Retina (tissue), 1 donor: Measurements from ENCODE around the gene MESP1.
A peak's percentile ranks its signal among the peaks of the same experiment; 100 is the strongest.
"Not testable (repeated sequence)": the region's sequence is repeated elsewhere in the genome, so short reads cannot be mapped to it uniquely, and the experiment has no call there.

Source experiments
- DNase-seq: peaks from one replicate; pipeline ENCODE4 v3.0.0-alpha.2; 2016

The MESP1 gene, protein sequence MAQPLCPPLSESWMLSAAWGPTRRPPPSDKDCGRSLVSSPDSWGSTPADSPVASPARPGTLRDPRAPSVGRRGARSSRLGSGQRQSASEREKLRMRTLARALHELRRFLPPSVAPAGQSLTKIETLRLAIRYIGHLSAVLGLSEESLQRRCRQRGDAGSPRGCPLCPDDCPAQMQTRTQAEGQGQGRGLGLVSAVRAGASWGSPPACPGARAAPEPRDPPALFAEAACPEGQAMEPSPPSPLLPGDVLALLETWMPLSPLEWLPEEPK

DNA sequence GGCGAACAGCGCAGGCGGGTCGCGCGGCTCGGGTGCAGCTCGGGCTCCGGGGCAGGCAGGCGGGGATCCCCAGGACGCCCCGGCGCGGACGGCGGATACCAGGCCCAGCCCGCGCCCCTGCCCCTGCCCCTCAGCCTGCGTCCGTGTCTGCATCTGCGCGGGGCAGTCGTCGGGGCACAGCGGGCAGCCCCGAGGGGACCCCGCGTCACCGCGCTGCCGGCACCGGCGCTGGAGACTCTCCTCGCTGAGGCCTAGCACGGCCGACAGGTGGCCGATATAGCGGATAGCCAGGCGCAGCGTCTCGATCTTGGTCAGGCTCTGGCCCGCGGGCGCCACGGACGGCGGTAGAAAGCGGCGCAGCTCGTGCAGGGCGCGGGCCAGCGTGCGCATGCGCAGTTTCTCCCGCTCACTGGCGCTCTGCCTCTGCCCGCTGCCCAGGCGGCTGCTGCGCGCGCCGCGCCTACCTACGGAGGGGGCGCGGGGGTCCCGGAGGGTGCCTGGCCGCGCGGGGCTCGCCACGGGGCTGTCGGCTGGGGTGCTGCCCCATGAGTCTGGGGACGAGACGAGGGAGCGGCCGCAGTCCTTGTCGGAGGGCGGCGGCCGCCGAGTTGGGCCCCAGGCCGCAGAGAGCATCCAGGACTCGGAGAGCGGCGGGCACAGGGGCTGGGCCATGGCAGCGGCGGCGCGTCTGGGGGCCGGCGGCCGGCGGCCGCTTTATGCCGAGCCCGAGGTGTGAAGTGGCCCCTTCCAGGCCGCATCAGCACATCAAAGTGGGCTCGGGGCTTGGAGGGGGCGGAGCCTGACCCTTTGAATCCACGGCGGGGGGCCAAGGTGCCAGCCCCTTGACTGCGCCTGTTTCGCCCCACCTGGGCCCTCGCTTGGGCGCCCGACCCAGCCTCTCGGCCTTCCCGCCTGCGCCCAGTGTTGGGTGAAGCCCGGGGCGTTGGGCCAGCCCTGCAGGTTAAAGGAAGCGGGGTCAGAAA lies at the start of gene MESP1:
Gene MESP1 (minus strand): TSS at position 690 of the 983 bp plus-strand sequence. CDS start 18 bp downstream, at position 672.
- DNase-seq, result peak; percentile 93

DNA sequence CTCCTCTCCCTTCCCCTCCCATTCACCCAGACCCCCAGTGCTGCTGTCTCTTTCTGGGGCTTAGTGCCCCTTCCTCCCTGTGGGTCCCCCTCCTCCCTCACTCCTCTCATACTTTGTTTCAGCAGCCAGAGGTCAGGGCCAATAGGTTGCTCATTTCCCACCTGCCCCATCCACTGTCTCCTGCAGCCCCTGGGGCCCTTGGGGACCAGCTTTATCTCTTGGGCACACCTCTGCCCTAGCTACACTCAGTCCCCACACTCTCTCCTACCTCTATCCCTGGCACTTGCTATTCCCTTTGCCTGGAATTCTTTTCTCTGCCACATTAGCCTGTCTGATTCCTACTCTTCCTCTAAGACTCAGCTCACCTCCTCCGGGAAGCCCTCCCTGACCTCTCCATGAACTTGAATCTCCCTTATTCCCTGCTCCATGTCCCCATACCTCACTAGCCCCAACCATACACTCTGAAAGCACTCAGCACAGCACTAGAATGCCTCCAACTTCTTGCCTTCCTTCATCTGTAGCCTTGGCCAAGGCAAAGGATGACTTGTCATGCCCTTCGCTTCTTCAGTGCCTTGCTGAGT lies 49.0 kb upstream of the MESP1 start:
- no peak for DNase-seq

DNA sequence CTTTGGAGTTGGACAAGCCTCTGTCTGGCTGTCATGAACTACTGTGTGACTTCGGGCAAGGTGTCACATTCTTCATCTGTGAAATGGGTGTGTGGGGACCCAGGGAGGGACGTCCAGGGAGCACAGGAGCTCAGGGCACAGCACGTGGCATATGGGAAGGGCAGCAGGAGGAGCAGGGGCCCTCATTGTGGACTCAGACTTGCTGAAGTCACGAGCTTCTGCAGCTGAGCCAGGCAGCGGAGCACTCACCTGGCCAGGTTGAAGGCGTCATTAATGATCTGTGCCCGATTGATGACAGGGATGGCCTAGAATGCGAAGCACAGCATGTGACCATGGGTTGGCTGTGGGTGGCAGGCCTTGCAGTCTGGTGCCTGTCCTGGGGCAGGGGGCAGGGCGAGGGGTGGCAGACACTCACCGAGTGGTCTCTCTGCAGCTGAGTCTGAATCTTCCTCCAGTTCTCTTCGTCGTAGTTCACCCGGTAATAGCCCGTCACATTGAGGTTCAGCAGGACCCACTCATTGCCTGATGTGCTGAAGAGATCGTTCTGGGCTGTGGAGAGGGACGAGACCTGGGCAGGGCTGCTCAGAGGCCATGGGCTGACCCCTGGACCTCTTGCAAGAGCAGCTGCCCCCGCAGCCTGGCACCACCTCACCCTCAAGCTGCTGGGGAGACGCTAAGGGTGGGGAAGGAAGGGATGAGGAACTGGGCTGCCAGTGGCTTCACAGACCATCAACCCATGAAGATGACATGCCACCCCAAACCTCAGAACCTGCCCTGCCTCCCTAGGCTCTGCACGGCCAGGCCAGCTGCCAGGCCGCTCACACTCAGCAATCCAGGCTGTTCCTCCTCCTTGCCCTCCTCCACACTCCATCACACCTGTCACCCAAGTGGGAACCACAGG lies 48.2 kb upstream of the MESP1 start:
- DNase-seq, result no peak

DNA sequence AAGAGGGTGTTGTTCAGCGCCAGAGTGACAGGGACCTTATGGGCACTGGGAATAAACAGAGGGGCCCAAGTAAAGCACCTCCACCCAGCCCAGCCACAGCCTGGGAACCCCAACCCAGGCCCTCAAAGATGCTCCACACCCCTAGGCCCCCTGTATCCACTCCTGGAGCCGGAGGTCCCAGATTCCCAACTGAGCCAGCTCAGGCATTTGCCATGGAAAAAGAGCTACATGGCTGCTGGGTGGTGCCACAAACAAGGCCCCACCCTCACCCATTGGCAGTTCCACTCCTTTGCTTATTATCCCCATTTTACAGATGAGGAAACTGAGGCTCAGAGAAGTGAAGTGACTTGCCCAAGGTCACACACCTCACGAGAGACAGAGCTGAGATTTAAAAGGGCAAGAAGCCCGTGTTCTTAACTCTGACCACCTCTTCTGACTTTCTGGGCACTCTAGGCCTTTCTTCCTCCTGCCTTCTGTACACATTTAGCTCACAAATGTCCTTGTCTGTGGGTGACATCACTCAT lies 46.7 kb upstream of the MESP1 start:
- DNase-seq, result no peak

DNA sequence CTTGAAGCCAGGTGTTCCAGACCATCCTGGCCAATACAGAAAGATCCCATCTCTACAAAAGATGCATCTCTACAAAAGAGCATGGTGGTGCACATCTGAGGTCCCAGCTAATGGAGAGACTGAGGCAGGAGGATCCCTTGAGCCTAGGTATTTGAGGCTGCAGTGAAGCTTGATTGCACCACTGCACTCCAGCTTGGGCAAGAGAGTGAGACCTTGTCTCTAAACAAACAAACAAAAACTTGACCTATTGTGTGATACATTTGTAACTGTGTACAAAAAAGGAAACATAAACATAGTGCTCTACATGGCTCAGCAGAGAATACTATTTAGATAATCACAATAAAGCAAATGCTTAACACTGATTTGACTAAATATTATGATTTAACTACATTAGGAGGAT lies 44.9 kb upstream of the MESP1 start:
- no peak for DNase-seq

DNA sequence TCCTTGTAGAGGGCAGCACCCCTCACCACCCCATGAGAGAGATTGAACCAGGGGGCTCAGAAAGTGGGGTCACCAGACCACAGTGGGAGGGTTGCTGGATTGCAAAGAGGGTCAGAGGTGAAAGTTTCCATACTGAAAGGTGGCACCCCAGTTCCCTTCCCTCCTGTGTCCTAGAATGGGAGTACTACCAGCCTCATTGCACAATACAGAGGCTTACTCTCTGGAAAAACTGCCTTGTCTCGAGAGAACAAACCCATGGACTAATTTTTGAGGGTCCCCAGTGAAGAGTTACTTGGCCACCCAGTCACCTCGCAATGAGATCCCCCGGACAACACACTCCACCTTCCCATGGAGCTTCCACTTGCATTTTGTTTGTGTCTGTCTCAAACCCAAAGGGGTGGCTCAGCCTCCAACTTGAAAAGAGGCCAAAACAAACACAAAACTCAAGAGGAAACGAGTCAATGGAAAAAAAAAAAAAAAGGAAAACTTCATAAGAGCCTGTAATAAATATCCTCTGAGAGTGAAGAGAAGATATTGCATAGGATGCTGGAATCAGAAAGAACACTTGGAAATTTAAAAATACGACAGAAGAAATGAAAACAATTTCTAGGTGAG lies 43.7 kb upstream of the MESP1 start:
- no peak for DNase-seq

DNA sequence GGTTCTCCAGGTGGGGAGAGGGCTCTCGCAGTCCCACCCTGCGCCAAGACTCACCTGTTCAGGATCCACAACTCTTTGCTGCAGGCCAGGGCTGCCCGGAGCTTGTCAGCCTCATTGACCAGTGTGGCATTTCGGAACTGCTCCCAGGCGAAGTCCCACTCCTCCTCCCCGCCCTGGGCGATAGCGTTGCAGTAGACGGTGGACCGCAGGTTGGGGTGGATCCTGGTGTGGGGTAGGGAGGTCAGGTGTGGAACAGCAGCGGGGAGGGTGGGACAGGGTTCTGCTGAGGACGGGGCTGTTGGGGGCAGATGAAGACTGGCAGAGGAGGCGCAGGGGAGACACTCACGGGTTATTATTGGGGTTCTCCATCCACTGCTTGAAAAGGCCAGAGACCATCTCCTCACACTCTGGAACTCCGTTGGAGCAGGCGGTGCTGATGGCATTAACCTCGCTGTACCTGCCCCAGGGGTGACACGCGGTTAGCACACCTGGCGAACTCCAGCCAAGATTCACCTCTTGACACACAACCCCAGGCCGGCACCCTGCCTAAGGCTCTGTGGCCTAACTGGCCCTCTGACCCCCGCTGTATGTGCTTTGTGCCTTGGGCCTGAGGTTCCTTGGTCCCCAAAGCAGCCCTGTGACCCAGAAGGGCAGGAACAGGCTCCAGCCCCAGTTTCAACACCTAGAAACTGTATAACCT lies 41.2 kb upstream of the MESP1 start:
- no peak for DNase-seq

DNA sequence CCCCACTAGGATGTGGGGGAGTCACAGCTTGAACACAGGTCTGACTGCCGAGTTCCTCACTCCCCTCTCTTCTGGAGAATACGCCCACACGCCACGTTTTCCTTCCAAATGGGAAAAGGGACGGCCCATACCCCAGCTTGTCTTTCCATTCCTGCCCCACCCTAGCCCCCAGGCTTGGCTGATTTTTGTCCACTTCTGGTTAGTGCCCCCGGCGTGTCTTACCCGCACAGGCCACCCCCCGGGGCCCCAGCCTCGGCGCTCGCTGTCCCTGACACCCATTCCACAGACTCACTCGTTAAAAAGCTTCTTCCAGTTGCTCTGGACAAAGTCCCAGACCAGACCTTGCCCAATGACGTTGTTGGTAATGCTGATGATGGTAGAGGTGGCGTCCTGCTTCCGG lies 39.6 kb upstream of the MESP1 start:
- no peak for DNase-seq

DNA sequence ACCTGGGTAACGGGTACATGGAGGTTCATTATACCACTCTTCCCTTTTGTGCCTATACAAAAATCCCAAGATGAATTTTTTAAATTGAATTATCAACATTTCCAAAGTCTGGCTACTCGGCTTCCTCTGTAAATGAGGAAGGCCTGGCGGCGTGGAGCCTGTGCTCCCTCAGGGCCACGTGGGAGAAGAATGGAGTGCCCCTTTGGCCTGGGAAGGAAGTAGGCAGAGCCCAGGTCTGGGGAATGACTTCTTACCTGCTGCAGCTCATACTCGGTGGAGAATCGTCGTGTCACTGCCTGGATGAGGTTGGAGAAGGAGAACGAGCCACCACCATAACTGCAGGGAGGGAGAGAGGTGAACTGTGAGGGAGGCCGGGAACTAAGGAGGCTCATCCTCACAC lies 39.2 kb upstream of the MESP1 start:
- DNase-seq, result no peak

DNA sequence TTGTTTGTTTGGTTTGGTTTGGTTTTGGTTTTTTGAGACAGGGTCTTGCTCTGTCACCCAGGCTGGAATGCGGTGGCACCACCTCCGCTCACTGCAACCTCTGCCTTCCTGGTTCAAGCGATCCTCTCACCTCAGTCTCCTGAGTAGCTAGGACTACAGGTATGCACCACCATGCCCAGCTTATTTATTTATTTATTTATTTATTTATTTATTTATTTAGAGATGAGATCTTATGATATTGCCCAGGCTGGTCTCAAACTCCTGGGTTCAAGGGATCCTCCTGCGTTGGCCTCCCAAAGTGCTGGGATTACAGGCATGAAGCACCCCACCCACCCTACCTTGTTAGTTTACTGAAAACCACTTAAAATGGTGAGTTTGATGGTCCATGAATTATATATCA lies 37.5 kb upstream of the MESP1 start:
- DNase-seq, result not testable (repeated sequence)

DNA sequence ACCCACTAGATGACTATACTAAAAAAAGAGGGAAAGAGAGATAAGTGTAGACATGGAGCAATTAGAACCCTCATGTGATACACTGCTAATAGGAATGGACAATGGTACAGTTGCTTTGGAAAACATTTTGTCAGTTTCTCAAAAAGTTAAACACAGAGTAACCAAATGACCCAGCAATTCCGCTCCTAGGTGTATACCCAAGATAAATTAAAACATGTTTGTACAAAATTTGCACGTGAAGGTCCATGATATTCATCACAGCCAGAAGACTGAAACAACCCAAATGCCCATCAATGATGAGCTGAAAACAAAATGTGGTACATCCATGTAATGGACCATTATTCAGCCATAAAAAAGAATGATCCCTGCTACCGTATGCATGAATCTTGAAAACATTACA lies 36.9 kb upstream of the MESP1 start:
- no peak for DNase-seq

DNA sequence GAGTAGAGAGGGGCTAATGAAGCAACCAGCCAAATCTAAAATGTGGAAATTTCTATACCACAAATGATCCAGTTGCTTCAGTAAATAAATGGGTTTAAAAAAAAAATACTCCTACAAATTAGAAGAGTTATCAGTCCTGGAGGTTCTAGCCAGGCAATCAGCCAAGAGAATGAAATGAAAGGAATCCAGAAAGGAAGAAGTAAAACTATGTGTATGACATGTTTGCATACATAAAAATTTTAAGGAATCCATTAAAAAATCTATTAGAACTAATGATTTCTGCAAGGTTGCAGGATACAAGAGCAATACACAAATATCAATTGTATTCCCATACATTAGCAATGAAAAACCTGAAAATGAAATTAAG lies 34.7 kb upstream of the MESP1 start:
- DNase-seq, result no peak

DNA sequence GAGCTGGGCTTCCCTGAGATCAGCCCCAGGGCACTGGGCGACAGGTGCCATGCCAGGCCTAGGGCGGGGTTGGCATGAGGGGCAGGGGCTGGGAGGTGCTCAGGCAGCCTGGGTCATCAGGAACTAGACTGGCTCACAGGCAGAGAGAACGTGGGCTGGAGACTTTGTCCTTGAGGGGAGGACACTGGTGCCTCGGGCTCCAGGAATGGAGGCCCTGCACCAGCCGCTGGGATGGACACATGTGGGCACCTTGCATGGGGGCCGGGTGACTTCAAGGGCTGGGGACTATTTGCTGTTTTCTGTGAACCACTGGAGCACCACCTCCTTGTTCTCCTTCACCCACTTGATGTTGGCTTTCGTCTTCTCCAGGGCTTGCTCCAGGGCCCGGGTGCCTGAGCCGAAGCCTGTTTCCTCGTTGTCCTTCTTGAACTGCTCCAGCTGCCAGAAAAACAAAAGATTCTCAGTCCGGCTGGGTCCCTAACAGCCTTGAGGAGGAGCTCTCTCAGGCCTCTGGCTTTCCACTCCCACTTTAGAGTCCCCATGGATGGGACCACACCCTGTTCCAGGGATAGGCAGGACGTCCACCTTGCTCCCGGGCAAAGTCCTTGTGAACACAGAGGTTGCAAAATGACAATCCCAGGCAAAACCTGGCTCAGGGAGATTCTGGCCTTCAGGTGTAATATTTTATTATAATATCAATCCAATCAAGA lies 34.2 kb upstream of the MESP1 start:
- DNase-seq, result no peak

DNA sequence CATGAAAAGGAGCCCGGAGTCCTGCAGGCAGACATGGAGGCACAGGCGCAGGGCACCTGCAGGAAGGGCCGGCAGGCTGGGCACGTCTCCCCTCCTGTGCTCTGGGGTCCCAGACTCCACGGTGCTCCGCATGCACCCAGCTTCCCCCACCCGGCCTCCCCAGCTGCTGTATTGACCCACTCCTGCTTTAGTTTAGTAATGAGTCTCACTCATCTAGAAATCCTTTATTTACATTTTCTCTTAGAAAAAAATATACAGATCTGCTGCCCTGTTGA lies 33.6 kb upstream of the MESP1 start:
- no peak for DNase-seq

DNA sequence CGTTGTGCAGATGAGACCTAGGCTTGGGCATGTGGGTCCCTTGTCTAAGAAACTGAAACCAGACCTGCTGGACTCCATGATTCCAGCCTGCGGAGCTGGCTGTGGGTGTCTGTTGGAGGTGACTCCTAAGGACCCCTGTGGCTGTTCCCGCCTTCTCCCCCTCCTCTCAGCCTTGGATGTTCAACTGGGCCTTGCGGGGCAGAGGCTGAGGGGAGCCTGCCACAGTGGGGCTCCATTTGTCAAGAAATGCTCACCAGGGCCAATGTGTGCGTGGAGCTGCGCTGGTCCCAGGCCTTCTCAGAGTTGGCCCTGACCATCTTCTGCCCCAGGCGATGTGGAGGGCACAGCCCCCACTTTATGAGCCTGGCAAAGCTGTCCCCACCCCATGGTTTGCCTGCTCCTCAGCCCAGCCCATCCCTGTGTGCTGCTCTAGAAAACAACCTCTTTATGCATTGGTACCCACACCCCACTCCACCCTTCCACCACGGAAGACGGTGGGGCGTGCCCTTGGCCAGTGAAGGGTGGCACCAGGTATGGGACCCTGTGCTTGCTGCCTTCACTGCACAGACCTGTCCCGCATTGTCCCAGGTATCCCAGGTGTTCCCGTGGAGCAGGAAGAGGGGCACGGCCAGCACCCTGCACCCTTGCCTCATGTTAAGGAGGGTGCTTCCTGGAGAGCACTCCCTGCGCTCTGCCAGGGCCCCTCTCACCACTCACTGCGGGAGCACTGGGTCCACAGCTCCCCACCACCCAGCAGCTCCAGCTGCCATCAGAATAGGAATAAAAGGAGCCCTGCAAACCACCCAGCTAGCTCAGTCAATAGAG lies 33.0 kb upstream of the MESP1 start:
- DNase-seq, result no peak

DNA sequence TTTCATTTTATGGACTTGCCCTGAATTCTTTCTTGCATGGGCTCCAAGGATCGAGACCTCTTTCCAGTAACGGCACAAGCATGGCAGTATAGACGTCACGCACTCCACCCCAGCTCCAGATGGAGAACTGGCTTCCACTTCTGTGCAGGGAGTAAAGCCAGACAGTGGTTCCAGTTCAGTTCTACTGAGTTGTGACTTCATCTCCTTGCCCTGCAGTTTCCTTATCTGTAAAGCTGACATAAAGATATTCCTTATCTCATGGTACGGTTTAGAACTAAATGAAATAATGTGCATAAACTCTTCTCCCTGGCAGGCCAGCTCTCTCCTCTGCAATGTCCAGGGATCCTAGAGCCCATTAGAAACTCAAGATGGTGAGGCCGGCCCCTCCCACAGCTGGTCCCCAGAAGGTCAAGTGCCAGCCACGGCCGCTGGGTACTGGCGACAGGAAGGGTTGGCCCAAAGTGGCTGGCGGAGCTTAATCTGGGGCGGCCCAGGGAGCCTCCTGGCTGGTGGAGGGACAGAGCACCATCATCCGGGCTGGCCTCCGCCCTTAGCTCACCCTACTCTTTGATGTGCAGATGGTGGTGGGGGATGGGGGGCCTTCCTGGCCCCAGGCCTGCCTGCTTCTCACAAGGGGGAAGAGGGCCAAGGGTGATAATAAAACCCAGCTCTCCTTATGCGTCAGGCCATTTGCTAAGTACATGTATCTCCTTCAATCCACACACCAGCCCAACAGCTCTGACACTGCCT lies 32.2 kb upstream of the MESP1 start:
- no peak for DNase-seq

DNA sequence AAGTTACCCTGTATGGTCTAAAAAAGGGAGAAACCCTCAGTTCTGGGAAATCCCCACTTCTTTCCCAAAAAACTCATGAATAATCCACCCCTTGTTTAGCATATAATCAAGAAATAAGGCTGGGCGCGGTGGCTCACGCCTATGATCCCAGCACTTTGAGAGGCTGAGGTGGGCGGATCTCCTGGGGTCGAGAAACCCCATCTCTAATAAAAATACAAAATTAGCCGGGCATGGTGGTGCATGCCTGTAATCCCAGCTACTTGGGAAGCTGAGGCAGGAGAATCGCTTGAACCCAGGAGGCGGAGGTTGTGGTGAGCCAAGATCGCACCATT lies 31.5 kb upstream of the MESP1 start:
- not testable (repeated sequence) for DNase-seq

DNA sequence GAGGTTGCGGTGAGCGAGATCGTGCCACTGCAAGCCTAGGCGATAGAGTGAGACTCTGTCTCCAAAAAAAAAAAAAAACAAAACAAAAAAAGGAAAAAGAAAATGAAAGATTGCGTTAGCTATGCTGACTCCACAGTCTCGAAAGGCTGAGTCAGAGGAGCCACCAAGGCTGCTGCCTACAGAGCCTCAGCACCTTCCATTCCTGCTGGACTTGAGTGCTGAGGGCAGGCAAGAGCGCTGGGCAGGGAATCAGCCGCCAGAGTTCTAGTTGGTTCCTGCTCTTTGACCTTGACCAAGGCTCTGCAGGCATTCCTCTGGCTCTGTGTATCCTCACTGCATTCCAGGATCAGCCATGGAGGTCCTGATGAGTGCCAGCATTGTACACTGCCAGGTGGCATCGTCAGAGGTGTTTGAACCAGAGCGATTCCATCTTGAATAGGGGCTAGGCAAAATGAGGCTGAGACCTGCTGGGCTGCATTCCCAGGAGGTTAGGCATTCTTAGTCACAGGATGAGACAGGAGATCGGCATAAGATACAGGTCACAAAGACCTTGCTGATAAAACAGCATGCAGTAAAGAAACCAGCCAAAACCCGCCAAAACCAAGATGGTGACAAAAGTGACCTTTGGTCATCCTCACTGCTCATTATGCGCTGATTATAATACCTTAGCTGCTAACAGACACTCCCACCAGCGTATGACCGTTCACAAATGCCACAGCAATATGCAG lies 31.0 kb upstream of the MESP1 start:
- no peak for DNase-seq

DNA sequence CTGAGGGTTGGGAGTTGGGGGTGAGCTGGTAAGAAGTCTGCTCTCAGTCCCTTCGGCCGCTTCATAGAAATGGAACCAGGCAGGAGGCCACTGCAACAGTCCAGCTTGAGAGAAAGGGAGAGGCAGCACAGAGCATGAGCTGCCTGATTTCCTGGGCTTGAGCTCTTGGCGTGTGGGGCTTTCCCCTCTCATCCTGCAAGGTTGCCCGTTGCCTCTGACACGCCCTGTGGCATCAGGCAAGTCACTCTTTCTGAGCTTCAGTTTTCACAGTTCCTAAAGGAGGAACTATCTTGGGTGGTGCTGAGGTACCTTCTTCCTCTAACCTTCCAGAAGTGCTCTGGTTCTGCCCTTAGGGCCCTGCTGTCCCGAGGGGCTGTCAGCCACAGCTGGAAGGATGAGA lies 30.0 kb upstream of the MESP1 start:
- DNase-seq, result no peak
